NCI-H2171 treated with DMSO at 0.1 percent for 48 hours (cell line): Measurements from ENCODE around the gene CLMN.
A peak's percentile ranks its signal among the peaks of the same experiment; 100 is the strongest.

ENCODE experiments used
- DNase-seq: peaks from one replicate; lab custom pipeline; 2025; lab: John Stamatoyannopoulos, UW

CLMN gene

GRCh38 chr14:95260537-95261361 lies 59.0 kb downstream of the CLMN start:
- no peak for DNase-seq

- no peak for DNase-seq
Measured at GRCh38 chr14:95258754-95259593, 60.7 kb downstream of the CLMN start.

- no peak for DNase-seq
Measured at GRCh38 chr14:95258156-95258555, 61.6 kb downstream of the CLMN start.

GRCh38 chr14:95257521-95257920 lies 62.2 kb downstream of the CLMN start:
- no peak for DNase-seq

- DNase-seq, result no peak
Measured at GRCh38 chr14:95256776-95257060, 63.0 kb downstream of the CLMN start.

- DNase-seq, result peak; percentile 30
Measured at GRCh38 chr14:95256002-95256775, 63.5 kb downstream of the CLMN start.

- no peak for DNase-seq
Measured at GRCh38 chr14:95255487-95255886, 64.2 kb downstream of the CLMN start.

- DNase-seq, result no peak
Measured at GRCh38 chr14:95255013-95255412, 64.7 kb downstream of the CLMN start.

- DNase-seq, result no peak
Measured at GRCh38 chr14:95254288-95254687, 65.4 kb downstream of the CLMN start.

- DNase-seq, result no peak
Measured at GRCh38 chr14:95253039-95253630, 66.6 kb downstream of the CLMN start.

GRCh38 chr14:95252219-95252618 lies 67.5 kb downstream of the CLMN start:
- no peak for DNase-seq

GRCh38 chr14:95250936-95251335 lies 68.8 kb downstream of the CLMN start:
- DNase-seq, result no peak

- no peak for DNase-seq
Measured at GRCh38 chr14:95250140-95250769, 69.5 kb downstream of the CLMN start.

- DNase-seq, result no peak
Measured at GRCh38 chr14:95248432-95248831, 71.3 kb downstream of the CLMN start.

GRCh38 chr14:95246870-95247269 lies 72.8 kb downstream of the CLMN start:
- DNase-seq, result no peak

- DNase-seq, result no peak
Measured at GRCh38 chr14:95245334-95245733, 74.4 kb downstream of the CLMN start.

GRCh38 chr14:95244587-95244986 lies 75.1 kb downstream of the CLMN start:
- DNase-seq, result no peak

- DNase-seq, result no peak
Measured at GRCh38 chr14:95242870-95243269, 76.8 kb downstream of the CLMN start.

- DNase-seq, result no peak
Measured at GRCh38 chr14:95240859-95241813, 78.6 kb downstream of the CLMN start.

GRCh38 chr14:95238487-95239298 lies 81.0 kb downstream of the CLMN start:
- DNase-seq, result no peak
